GM13977 (cell line): ENCODE results near the gene SHISA9.

Source experiments
- DNase-seq: peaks from one replicate; pipeline ENCODE4 v3.0.0; 2012; ENCODE audit warnings: low spot score
- CTCF ChIP-seq: IDR thresholded peaks from 2 replicates; pipeline ENCODE4 v1.5.1; 2012; ENCODE audit warnings: mild to moderate bottlenecking, control low read depth; ENCODE audit not compliant: insufficient read depth; ENCODE audit errors: extremely low read depth, missing control alignments
- in situ Hi-C: fragments of 300-500 bp; cut with MboI; formaldehyde crosslinking; loops from one replicate; pipeline ENCODE4 v1.12.0; 2022; ENCODE audit warnings: low sequenced_read_pairs, low pct_unique_long_range_greater_than_20kb, mixed read lengths, inconsistent platforms; ENCODE audit not compliant: unreplicated experiment

The SHISA9 gene

GRCh38 chr16:12998361-12999085 is 97.1 kb downstream of the SHISA9 start:
- no peak for TF ChIP-seq CTCF
- in situ Hi-C loops, result no loop called here
- DNase-seq, result no peak

- in situ Hi-C loops, result no loop called here
- TF ChIP-seq CTCF, result no peak
- no peak for DNase-seq
These were observed 98.0 kb downstream of the SHISA9 start for GRCh38 chr16:12999368-12999767.

GRCh38 chr16:13005721-13006247 is 104.4 kb downstream of the SHISA9 start:
- no peak for DNase-seq
- in situ Hi-C loops, result no loop called here
- TF ChIP-seq CTCF, result no peak

GRCh38 chr16:13012601-13013000 is 111.2 kb downstream of the SHISA9 start:
- no peak for DNase-seq
- in situ Hi-C loops, result no loop called here
- TF ChIP-seq CTCF, result no peak

GRCh38 chr16:13013043-13013442 is 111.6 kb downstream of the SHISA9 start:
- no peak for DNase-seq
- TF ChIP-seq CTCF, result no peak
- in situ Hi-C loops, result no loop called here

- no peak for DNase-seq
- in situ Hi-C loops, result no loop called here
- TF ChIP-seq CTCF, result no peak
These were observed 113.1 kb downstream of the SHISA9 start for GRCh38 chr16:13014476-13014875.

GRCh38 chr16:13018026-13018425 is 116.6 kb downstream of the SHISA9 start:
- no peak for DNase-seq
- in situ Hi-C loops, result no loop called here
- TF ChIP-seq CTCF, result no peak
